GM12892 (cell line): Measurements from ENCODE around the gene ATAD5.

Experiments
- POLR2A ChIP-seq: IDR thresholded peaks from 2 replicates; pipeline ENCODE4 v1.6.1; 2011; ENCODE audit warnings: low read depth, low read length, control low read depth
- POLR2AphosphoS5 ChIP-seq: IDR thresholded peaks from 2 replicates; pipeline ENCODE4 v1.6.1; 2011; ENCODE audit warnings: low read depth, low read length, control low read depth

DNA sequence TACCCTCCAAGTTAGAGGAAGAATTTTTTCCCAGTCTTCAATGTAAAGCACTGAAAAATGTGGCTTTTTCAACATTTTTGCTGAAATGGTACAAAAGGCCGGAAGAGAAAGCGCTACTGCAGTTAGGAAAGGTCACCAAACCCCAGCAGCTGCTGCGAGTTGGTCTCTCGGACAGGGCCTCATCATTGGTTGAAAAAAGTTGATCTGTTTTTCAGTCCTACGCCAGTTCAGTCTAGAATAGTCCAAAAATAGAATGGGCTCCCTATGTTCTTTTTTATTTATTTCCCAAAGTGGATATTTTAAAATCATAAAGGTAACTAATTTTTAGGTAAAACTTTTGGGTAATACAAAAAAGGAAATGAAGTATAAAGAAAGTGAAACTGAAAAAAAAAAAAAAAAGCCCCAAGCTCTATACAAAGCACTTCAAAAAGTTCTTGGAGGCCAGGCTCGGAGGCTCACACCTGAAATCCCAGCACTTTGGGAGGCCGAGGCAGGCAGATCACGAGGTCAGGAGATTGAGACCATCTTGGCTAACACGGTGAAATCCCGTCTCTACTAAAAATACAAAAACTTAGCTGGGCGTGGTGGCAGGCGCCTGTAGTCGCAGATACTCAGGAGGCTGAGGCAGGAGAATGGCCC, 107.4 kb downstream of the ATAD5 start:
- TF ChIP-seq POLR2A (no peak), POLR2AphosphoS5 (no peak)
